CD14-positive monocyte (primary cell): Measurements from ENCODE around the gene KLRC3. TPM values are rescaled to one million over a fixed set of nuclear protein-coding genes. Genes with fewer than 3 reads are reported as not detected.
"Not testable (repeated sequence)": the region's sequence is repeated elsewhere in the genome, so short reads cannot be mapped to it uniquely, and the experiment has no call there.

Experiments
- DNase-seq, 3 donors: peaks; one replicate each; pipeline ENCODE4 v3.0.0-alpha.2; 2011 to 2022
- H2AFZ ChIP-seq: 2 replicates; pipeline ENCODE4 v1.6.0; 2012; ENCODE audit warnings: mild to moderate bottlenecking, low read depth, low read length, inconsistent platforms; ENCODE audit not compliant: insufficient read depth, poor library complexity, severe bottlenecking
- H3K27ac ChIP-seq, 2 donors: 1 replicate in 1 of 2; 2 replicates in 1 of 2; pipeline ENCODE4 v1.5.1; 2012 to 2013; ENCODE audit warnings: low read length in 2 of 2, control low read depth in 1 of 2, inconsistent platforms in 1 of 2, low read depth in 1 of 2, mild to moderate bottlenecking in 1 of 2
- H3K27me3 ChIP-seq, 2 donors: one replicate each; pipeline versions ENCODE4 v1.6.0 to v1.6.1; 2011 to 2013; ENCODE audit warnings: low read length in 2 of 2; ENCODE audit not compliant: control insufficient read depth in 2 of 2, insufficient read depth in 2 of 2
- H3K36me3 ChIP-seq, 2 donors: replicated peaks in 1 of 2; 1 replicate in 1 of 2; 2 replicates in 1 of 2; pipeline versions ENCODE4 v1.5.1 to v1.6.1; 2012 to 2013; ENCODE audit warnings: low read length in 2 of 2, control low read depth in 1 of 2, inconsistent platforms in 1 of 2, mild to moderate bottlenecking in 1 of 2; ENCODE audit not compliant: insufficient read depth in 2 of 2, control insufficient read depth in 1 of 2
- H3K4me1 ChIP-seq, 2 donors: 1 replicate in 1 of 2; 2 replicates in 1 of 2; pipeline versions ENCODE4 v1.5.1 to v1.6.1; 2012 to 2013; ENCODE audit warnings: low read length in 2 of 2, control low read depth in 1 of 2, inconsistent platforms in 1 of 2, mild to moderate bottlenecking in 1 of 2, moderate library complexity in 1 of 2; ENCODE audit not compliant: insufficient read depth in 2 of 2, control insufficient read depth in 1 of 2
- H3K4me2 ChIP-seq: replicated peaks from 2 replicates; pipeline ENCODE3; 2012; ENCODE audit warnings: low read length, moderate library complexity, mild to moderate bottlenecking; ENCODE audit not compliant: poor library complexity, severe bottlenecking; ENCODE audit errors: extremely low read depth
- H3K4me3 ChIP-seq, 3 experiments: fragments of 200-600 bp in 1 of 3; sonication (generic) in 1 of 3; replicated peaks in 1 of 3; 1 replicate in 2 of 3; 2 replicates in 1 of 3; pipeline ENCODE4 v1.5.1; 2011 to 2013; ENCODE audit warnings: low read length in 3 of 3, mild to moderate bottlenecking in 3 of 3, control low read depth in 2 of 3, low read depth in 2 of 3, inconsistent platforms in 1 of 3, moderate library complexity in 1 of 3
- H3K79me2 ChIP-seq: 2 replicates; pipeline ENCODE4 v1.6.0; 2012; ENCODE audit warnings: mild to moderate bottlenecking, control low read depth, inconsistent platforms, low read length, moderate library complexity; ENCODE audit not compliant: insufficient read depth
- H3K9ac ChIP-seq: 2 replicates; pipeline ENCODE4 v1.6.0; 2017; ENCODE audit warnings: low read length, mild to moderate bottlenecking; ENCODE audit not compliant: insufficient read depth, poor library complexity, severe bottlenecking
- H3K9me3 ChIP-seq, 2 donors: replicated peaks in 1 of 2; 1 replicate in 1 of 2; 2 replicates in 1 of 2; pipeline versions ENCODE4 v1.5.1 to v1.6.1; 2012 to 2013; ENCODE audit warnings: low read length in 2 of 2, control low read depth in 1 of 2; ENCODE audit not compliant: control insufficient read depth in 1 of 2, insufficient read depth in 1 of 2
- H4K20me1 ChIP-seq: 2 replicates; pipeline ENCODE4 v1.6.0; 2012; ENCODE audit warnings: mild to moderate bottlenecking, low read length, control low read depth, moderate library complexity; ENCODE audit not compliant: insufficient read depth
- H3K27ac Mint-ChIP-seq, 7 donors: one replicate each; pipeline ENCODE4 v1.8.0; 2020; ENCODE audit warnings: mild to moderate bottlenecking in 7 of 7, mixed read lengths in 7 of 7, moderate library complexity in 6 of 7, inconsistent platforms in 2 of 7
- H3K27me3 Mint-ChIP-seq, 3 donors: one replicate each; pipeline ENCODE4 v1.8.0; 2021 to 2022; ENCODE audit warnings: low read depth in 3 of 3, mild to moderate bottlenecking in 3 of 3, mixed read lengths in 3 of 3, moderate library complexity in 3 of 3, inconsistent platforms in 1 of 3
- H3K36me3 Mint-ChIP-seq, 2 donors: one replicate each; pipeline ENCODE4 v1.8.0; 2020; ENCODE audit warnings: mixed read lengths in 2 of 2, inconsistent platforms in 1 of 2, mild to moderate bottlenecking in 1 of 2
- H3K4me1 Mint-ChIP-seq: one replicate; pipeline ENCODE4 v1.8.0; 2020; ENCODE audit warnings: mild to moderate bottlenecking, mixed read lengths
- H3K4me3 Mint-ChIP-seq, 2 donors: one replicate each; pipeline ENCODE4 v1.8.0; 2020; ENCODE audit warnings: mild to moderate bottlenecking in 2 of 2, mixed read lengths in 2 of 2, moderate library complexity in 1 of 2
- H3K9me3 Mint-ChIP-seq, 7 donors: one replicate each; pipeline ENCODE4 v1.8.0; 2020 to 2022; ENCODE audit warnings: mixed read lengths in 7 of 7, mild to moderate bottlenecking in 6 of 7, moderate library complexity in 6 of 7, inconsistent platforms in 2 of 7
- WGBS: methylation state at CpG from one replicate; pipeline ENCODE4 v1.1.5; 2013; ENCODE audit warnings: missing lambda C conversion rate; ENCODE audit not compliant: insufficient coverage; 5-methylcytosine and 5-hydroxymethylcytosine counted together
- intact Hi-C, 2 donors: fragments of 100-400 bp; cut with micrococcal nuclease; formaldehyde crosslinking; loops; one replicate each; pipeline versions ENCODE4 v1.15.0 to v1.15.1; 2023
- polyA minus RNA-seq: library from RNA; depleted of rRNA, polyadenylated mRNA; stranded (reverse); fragments of >200 nt; gene quantifications from 2 replicates; pipeline ENCODE4 v1.2.3, GENCODE V29; 2012
- polyA plus RNA-seq, 3 donors: library from polyadenylated mRNA; depleted of rRNA in 1 of 3; unstranded in 2 of 3; stranded (reverse) in 1 of 3; fragments of 300-500 nt in 2 of 3; fragments of >200 nt in 1 of 3; fragmentation: Illumina TruSeq in 2 of 3; gene quantifications; 1 replicate in 2 of 3; 2 replicates in 1 of 3; pipeline ENCODE4 v1.2.3, GENCODE V29; 2012 to 2021
- total RNA-seq, 12 experiments: library from RNA in 1 of 12; stranded (reverse) in 1 of 12; fragments of 120-200 nt in 1 of 12; gene quantifications; one replicate each; pipeline ENCODE4 v1.2.4 and lab custom pipeline; 2013 to 2026; ENCODE audit warnings: mixed read lengths in 6 of 12, inconsistent platforms in 1 of 12
- TF ChIP-seq, protein P1 (sequence below): fragments of 200-600 bp; IDR thresholded peaks from one replicate; pipeline ENCODE4 v1.8.0; 2022; ENCODE audit warnings: antibody characterized with exemption, mild to moderate bottlenecking

Gene KLRC3
- not detected for total RNA-seq (2013)
- polyA plus RNA-seq (not detected), polyA minus RNA-seq (not detected in 2 replicates), total RNA-seq (lab: John Stamatoyannopoulos, UW) (0 to 0.58 (median 0) reads per million in 11 experiments)

DNA sequence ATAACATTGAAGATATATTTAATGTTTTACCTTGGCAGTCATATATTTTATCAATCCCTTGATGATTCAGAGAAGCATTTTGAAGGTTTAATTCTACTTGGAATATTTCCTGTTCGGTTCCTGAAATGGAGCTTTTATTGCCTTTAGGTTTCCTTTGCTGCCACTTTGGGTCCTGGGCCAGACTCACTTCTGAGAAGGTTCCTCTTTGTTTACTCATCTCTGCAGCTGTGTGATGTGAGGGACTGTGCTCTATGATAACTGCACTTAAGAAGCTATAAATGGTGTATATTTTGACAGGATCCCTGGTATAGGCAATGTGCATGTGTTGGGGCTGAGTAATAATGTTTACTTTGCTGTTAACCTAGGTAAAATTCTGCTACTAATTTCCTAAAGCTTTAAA lies at the start of gene KLRC3:
TSS of gene KLRC3 (minus strand) at position 262 of the 400 bp plus-strand sequence. CDS start at position 217, 45 bp downstream.
- H4K20me1 ChIP-seq, H3K27ac ChIP-seq, H3K27me3 Mint-ChIP-seq, H3K4me3 Mint-ChIP-seq, H3K4me1 Mint-ChIP-seq, H3K36me3 ChIP-seq, H3K36me3 Mint-ChIP-seq, H3K79me2 ChIP-seq, H3K4me1 ChIP-seq, intact Hi-C loops, H3K27me3 ChIP-seq, H3K9me3 ChIP-seq, H3K4me2 ChIP-seq, H2AFZ ChIP-seq, DNase-seq, H3K9me3 Mint-ChIP-seq, H3K9ac ChIP-seq, H3K4me3 ChIP-seq, H3K27ac Mint-ChIP-seq: not testable (repeated sequence)
- no CpG with 5 or more reads among the region's 1 CpG for WGBS

DNA sequence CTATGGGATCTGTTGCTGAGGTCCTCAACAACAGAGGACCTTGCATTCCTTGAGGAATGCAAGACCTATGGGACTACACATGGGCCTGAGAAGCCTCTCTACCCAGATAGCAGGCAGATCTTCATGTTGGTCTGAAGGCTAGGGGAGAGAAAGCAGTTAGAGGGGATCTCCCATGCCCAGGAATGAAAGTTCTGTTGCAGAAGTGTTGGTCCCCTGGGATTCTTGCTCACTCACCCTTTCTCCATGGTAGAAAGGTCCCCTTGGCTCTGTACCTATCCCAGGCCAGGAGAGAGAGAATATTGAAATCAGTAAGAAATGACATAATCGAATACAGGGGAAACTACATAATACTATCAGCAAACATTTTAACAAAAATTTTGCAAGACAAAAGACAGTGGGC lies 49.3 kb upstream of the KLRC3 start:
- H2AFZ ChIP-seq = no peak overlapping the region
- no CpG with 5 or more reads among the region's 1 CpG for WGBS
- H3K4me2 ChIP-seq = no peak overlapping the region
- no peaks in the 10 kb centered on the region for H3K27me3 ChIP-seq
- H3K9me3 Mint-ChIP-seq = peaks cover 3 to 14% (median 6%) of the 10 kb centered on the region in 7 donors
- TF ChIP-seq, protein P1, sequence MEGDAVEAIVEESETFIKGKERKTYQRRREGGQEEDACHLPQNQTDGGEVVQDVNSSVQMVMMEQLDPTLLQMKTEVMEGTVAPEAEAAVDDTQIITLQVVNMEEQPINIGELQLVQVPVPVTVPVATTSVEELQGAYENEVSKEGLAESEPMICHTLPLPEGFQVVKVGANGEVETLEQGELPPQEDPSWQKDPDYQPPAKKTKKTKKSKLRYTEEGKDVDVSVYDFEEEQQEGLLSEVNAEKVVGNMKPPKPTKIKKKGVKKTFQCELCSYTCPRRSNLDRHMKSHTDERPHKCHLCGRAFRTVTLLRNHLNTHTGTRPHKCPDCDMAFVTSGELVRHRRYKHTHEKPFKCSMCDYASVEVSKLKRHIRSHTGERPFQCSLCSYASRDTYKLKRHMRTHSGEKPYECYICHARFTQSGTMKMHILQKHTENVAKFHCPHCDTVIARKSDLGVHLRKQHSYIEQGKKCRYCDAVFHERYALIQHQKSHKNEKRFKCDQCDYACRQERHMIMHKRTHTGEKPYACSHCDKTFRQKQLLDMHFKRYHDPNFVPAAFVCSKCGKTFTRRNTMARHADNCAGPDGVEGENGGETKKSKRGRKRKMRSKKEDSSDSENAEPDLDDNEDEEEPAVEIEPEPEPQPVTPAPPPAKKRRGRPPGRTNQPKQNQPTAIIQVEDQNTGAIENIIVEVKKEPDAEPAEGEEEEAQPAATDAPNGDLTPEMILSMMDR = no peak
- intact Hi-C loops = no loop called here
- H3K9me3 ChIP-seq = peaks cover 0 to 3% of the 10 kb centered on the region in 2 donors
- H3K4me1 ChIP-seq = no peaks in the 10 kb centered on the region
- H4K20me1 ChIP-seq = no peaks in the 10 kb centered on the region
- H3K9ac ChIP-seq = no peak overlapping the region
- no peak for DNase-seq
- no peak overlapping the region for H3K27ac ChIP-seq
- H3K36me3 Mint-ChIP-seq = no peaks in the 10 kb centered on the region
- H3K4me3 ChIP-seq = no peak overlapping the region
- H3K79me2 ChIP-seq = no peaks in the 10 kb centered on the region
- no peak overlapping the region for H3K27ac Mint-ChIP-seq
- H3K4me3 Mint-ChIP-seq = no peak overlapping the region
- peaks cover 0 to 3% (median 0%) of the 10 kb centered on the region in 3 donors for H3K27me3 Mint-ChIP-seq
- no peaks in the 10 kb centered on the region for H3K4me1 Mint-ChIP-seq
- H3K36me3 ChIP-seq = no peaks in the 10 kb centered on the region
